ENCODE results near the gene CTSW.
"Not testable (repeated sequence)": the region's sequence is repeated elsewhere in the genome, so short reads cannot be mapped to it uniquely, and the experiment has no call there.

CTSW gene, protein sequence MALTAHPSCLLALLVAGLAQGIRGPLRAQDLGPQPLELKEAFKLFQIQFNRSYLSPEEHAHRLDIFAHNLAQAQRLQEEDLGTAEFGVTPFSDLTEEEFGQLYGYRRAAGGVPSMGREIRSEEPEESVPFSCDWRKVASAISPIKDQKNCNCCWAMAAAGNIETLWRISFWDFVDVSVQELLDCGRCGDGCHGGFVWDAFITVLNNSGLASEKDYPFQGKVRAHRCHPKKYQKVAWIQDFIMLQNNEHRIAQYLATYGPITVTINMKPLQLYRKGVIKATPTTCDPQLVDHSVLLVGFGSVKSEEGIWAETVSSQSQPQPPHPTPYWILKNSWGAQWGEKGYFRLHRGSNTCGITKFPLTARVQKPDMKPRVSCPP

DNA sequence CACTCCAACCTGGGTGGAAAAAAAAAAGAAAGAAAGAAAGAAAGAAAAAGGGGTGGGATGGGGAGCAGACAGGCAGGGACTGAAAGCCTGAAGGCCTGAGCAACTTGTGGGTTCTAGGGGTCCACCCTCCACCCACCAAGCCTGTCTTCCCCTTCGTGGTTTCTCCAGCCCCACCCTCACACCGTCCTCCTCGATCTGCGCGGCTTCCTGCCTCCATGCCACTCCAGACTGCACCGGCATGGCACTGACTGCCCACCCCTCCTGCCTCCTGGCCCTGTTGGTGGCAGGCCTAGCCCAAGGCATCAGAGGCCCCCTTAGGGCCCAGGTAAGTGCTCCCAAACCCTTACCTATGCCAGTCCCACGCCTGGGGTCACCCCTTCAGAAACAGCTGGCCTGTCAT is at the start of gene CTSW:
TSS of gene CTSW (plus strand) at position 221 of the 400 bp plus-strand sequence. CDS start at position 239, 18 bp downstream.
- DNase-seq: peak; percentile 26

- DNase-seq: not testable (repeated sequence)
Observed at GRCh38 chr11:65832231-65832630, 47.4 kb upstream of the CTSW start.

GRCh38 chr11:65833297-65834030 is 46.2 kb upstream of the CTSW start, which contains the start of gene SNX32:
Gene SNX32, plus strand, starts transcription at chr11:65833963. Its CDS starts 103 bp downstream, at chr11:65834066.
- peak; percentile 91 for DNase-seq

- DNase-seq: no peak
Observed at GRCh38 chr11:65834202-65834601, 45.4 kb upstream of the CTSW start.

GRCh38 chr11:65842144-65842543 is 37.5 kb upstream of the CTSW start:
- DNase-seq: no peak

DNA sequence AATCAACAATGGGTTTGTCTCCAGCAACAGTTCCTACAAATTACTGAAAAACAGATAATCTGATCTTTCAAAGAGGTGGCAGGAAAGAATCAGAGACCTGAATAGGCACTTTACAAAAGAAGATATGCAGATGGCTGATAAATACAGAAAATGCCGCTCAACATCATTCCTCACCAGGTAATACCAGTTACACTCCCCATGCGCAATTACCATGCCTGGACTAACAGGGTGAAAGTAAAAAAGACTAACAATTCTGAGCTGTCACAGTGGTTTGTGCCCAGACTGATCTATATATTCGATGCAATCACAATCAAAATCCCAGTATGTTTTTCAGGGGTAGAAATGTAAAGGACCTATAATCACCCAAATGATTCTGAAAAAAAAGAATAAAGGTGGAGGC is 35.8 kb upstream of the CTSW start:
- DNase-seq: no peak

DNA sequence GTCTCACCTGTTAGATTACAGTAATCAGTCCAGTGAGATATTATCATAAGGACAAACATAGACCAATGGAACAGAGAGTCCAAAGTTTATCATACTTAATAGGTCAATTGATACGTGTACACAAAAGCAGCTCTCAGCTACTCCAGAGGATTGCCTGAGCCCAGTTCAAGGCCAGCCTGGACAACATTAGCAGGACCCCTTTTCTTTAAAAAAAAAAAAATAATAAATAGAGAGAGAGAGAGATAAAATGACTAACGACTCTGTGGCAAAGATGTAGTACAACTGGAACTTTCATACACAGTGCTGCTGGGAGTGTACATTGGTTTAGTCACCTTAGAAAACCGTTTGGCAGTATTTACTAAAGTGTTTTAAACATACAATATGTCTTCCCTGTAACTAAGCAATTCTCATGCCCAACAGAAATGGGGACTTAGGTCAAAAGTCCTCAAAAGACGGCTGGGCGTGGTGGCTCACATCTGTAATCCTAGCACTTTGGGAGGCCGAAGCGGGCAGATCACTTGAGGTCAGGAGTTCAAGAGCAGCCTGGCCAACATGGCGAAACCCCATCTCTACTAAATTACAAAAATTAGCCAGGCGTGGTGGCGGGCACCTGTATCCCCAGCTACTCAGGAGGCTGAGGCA is 35.3 kb upstream of the CTSW start:
- DNase-seq: no peak

- no peak for DNase-seq
Observed at GRCh38 chr11:65847746-65848145, 31.9 kb upstream of the CTSW start.

GRCh38 chr11:65848693-65849092 is 30.9 kb upstream of the CTSW start:
- not testable (repeated sequence) for DNase-seq

DNA sequence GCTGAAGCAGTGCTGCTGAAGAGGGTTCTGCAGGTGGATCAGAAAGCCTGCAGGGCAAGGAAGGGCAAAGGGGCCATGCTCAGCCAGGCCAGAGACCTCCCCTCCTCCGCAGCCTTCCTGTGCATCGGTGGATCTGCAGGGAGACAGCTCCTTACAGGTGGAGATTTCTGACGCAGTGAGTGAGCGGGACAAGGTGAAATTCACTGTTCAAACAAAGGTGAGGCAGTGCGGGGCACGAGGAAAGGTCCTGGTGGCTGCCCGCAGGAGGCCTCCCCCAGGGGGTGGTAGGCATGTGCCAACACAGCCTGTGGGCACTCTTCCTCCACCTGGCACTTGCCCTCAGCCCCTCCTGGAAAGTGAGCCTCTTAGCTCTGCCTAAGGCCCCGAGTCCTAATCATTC is 30.3 kb upstream of the CTSW start:
- DNase-seq: no peak

- DNase-seq: no peak
Observed at GRCh38 chr11:65849771-65850216, 29.8 kb upstream of the CTSW start.

DNA sequence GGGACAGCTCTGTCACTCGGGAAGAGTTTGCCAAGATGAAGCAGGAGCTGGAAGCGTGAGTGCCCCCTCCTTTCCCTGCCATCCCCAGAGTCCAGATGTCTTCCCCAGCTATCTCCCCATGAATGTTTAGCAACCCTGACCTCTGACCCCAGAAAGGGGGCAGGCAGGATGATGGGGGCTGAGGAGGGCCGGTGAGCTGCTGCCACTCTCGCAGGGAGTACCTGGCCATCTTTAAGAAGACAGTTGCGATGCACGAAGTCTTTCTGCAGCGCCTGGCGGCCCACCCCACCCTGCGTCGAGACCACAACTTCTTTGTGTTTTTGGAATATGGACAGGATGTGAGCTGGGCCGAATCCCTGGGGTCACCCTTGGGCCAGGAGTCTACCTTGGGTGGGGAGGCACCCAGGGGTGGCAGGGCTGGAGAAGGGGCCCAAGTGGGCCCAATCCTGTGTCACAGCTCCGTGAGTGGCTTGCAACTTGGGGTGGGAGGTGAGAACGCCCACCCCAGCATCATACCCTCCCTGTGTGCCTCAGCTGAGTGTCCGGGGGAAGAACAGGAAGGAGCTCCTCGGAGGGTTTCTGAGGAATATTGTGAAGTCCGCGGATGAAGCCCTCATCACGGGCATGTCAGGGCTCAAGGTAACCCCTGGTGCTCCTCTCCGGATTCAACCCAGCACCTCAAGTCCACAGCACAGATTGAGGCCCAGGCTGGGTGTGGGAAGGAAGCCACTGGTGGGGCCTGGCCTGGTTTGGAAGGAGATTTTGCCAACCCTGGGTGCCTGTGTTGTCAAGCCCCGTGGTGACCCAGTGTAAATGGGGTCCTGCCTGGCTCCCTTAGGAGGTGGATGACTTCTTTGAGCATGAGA is 29.2 kb upstream of the CTSW start:
- no peak for DNase-seq

DNA sequence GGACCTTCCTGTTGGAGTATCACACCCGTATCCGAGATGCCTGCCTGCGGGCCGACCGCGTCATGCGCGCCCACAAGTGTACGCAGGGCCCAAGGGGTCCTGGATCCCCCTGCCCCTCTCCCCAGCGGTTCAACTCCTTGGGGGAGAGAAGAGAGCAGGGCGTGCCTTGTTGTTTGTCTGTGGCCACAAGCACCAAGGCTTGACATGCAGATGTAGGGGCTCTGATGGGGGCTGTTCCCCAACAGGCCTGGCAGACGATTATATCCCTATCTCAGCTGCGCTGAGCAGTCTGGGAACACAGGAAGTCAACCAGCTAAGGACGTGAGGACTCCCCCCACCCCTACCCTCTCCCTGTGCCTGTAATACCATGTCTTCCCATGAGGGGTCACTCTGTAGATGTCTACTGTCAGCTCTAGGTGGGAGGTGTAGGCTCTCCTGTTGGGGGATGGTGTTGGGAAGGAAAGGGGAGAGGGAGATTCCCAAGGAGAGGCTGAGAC is 28.5 kb upstream of the CTSW start:
- peak; percentile 19 for DNase-seq

DNA sequence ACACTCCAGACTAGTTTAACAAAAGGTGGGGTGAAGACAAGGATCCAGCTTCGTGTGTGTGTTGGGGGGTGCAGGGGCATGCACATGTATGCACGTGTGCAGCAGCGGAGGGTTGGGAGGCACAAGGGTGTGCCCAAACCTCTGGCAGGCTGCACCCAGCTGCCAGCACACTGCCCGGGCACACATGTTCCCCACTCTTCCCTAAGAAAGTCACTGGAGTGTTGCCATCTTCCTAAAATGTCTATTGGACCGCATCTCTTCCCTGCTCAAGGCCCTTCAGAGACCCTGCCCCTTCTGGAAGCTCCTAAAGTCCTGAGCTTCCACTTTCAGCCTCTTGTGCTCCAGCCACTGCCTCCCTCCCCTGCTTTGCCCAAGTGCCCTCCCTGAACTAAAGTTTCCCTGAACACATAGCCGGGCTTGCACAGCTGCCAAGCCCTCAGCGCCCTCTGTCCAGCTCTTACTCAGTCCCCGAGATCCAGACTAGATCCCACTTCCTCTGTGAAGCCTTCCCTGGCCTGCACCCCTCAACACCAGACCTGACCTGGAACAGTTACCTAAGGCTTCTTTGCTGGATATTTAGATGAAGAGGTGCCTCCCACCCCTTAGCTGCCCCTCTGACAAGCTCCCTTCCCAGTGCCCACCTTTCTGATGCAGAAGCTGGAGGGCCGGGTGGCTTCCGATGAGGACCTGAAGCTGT is 27.7 kb upstream of the CTSW start:
- no peak for DNase-seq

DNA sequence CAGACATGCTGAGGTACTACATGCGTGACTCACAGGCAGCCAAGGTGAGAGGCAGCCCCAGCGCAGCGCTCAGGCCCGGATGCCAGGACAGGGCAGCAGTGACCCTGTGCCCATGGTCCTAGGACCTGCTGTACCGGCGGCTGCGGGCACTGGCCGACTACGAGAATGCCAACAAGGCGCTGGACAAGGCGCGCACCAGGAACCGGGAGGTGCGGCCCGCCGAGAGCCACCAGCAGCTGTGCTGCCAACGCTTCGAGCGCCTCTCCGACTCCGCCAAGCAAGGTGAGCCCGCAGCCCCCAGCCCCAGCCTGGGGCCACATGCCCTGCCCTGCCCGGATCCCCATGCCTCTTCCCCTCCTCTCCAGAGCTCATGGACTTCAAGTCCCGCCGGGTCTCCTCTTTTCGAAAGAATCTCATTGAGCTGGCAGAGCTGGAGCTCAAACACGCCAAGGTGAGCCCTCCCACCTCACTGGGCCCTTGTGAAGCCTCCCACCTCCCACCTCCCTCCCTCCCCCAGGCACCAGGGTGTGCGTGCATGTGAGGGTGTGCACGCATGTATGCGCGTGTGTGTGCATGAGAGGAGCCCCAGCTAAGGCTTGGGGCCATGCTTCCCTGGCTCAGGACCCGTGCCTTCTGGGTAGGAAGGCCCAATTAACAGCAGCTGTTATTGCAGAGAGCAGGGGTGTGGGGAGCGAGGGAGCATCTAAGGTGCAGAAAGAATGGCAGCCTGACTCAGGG is 27.0 kb upstream of the CTSW start:
- no peak for DNase-seq

- DNase-seq: no peak
Observed at GRCh38 chr11:65853246-65853979, 26.2 kb upstream of the CTSW start.

GRCh38 chr11:65854161-65854592 is 25.5 kb upstream of the CTSW start:
- no peak for DNase-seq

DNA sequence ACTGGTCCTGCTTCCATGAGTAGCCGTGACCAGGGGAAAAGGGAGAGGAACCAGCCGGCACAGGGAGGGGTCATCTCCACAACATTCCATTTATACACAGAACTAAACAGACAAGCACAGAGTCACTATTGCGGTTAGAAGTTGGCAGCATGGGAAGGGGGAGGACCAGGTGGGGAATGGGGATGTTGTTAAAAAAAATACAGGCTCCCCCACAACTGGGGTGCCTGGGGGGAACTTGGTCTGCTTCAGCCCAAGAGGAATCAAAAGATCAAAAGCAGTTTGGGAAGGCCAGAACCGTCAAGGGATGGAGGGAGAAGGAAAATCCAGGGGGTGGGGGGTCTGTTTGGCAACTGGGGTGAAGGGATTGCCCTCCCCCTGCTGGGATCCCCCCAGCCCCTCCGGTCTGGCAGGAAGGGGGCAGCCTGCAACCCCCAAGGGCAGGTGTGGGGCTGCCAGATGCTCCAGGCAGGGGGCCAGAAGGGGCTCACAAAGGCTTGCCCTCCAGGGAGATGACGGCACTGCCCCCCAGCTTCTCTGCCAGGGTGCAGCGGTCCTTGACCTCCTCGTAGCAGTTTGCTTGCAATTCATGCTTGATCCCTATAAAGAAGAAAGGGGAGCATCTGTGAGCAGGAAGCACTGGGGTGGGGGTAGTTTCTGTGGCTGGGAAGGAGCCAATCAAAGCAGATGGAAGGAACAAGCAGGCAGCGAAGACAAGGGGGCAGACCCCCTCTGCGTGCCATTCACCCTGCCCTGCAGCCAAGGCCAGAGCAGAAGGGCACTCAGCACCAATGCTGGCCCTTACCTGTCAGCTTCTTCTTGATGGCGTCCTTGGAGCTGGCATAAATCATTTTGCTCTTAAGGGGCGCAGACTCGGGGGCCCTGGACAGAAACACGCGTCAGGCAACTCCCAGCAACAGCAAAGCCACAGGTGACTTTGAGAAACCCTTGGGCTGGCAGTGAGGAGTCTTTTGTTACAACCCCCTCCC is 24.5 kb upstream of the CTSW start:
- DNase-seq: no peak

GRCh38 chr11:65855927-65856363 is 23.7 kb upstream of the CTSW start:
- no peak for DNase-seq
